PC-3 (cell line): ENCODE measurements around the gene KREMEN2. TPM values are rescaled to one million over a fixed set of nuclear protein-coding genes. Genes with fewer than 3 reads are reported as not detected.

Experiments
- ATAC-seq: fragments of 200-7000 bp; cut with Tn5 transposase; 2 replicates; pipeline ENCODE4 v1.9.1; 2020; ENCODE audit warnings: mild to moderate bottlenecking, moderate library complexity
- BruUV-seq: library from RNA; stranded (reverse); fragments of 400-500 nt; replicated peaks from 2 replicates; lab custom pipeline; 2021; lab: Mats Ljungman, UMichigan
- CTCF ChIA-PET: fragments of 300-600 bp; sonication (Branson Sonifier 250); formaldehyde crosslinking; loops from one replicate; lab custom pipeline; 2022; ENCODE audit warnings: antibody characterized with exemption; lab: Charles Lee
- POLR2A ChIA-PET: fragments of 300-600 bp; sonication (Branson Sonifier 250); formaldehyde crosslinking; loops from one replicate; lab custom pipeline; 2022; ENCODE audit warnings: antibody characterized with exemption; ENCODE audit not compliant: unreplicated experiment; lab: Charles Lee
- DNase-seq: peaks from one replicate; pipeline ENCODE4 v3.0.0-alpha.2; 2015
- H2AFZ ChIP-seq: fragments of 300-600 bp; sonication (generic); 2 replicates; pipeline ENCODE4 v1.6.0; 2016; ENCODE audit warnings: antibody characterized with exemption, low read length
- H3F3A ChIP-seq: fragments of 300-600 bp; sonication (generic); one replicate; pipeline ENCODE4 v1.6.0; 2017; ENCODE audit warnings: antibody characterized with exemption, low read length, control low read depth, mild to moderate bottlenecking; ENCODE audit not compliant: unreplicated experiment
- H3K27ac ChIP-seq: fragments of 300-600 bp; sonication (generic); 2 replicates; pipeline ENCODE4 v1.5.1; 2016; ENCODE audit warnings: mild to moderate bottlenecking, low read length
- H3K27me3 ChIP-seq: fragments of 300-600 bp; sonication (generic); 2 replicates; pipeline ENCODE4 v1.6.1; 2016; ENCODE audit warnings: low read length, mixed read lengths
- H3K36me3 ChIP-seq: fragments of 300-600 bp; sonication (generic); 2 replicates; pipeline ENCODE4 v1.6.1; 2016; ENCODE audit warnings: low read depth, mixed run types, low read length, mixed read lengths
- H3K4me1 ChIP-seq: fragments of 300-600 bp; sonication (generic); 2 replicates; pipeline ENCODE4 v1.5.1; 2016; ENCODE audit warnings: low read length; ENCODE audit not compliant: insufficient read depth
- H3K4me2 ChIP-seq: fragments of 300-600 bp; sonication (generic); 2 replicates; pipeline ENCODE4 v1.6.0; 2016; ENCODE audit warnings: low read length
- H3K4me3 ChIP-seq: fragments of 300-600 bp; sonication (generic); 2 replicates; pipeline ENCODE4 v1.5.1; 2016; ENCODE audit warnings: mild to moderate bottlenecking, low read length, mixed read lengths
- H3K79me2 ChIP-seq: fragments of 300-600 bp; sonication (generic); 2 replicates; pipeline ENCODE4 v1.6.1; 2017; ENCODE audit warnings: low read length, mixed read lengths
- H3K9ac ChIP-seq: fragments of 300-600 bp; sonication (generic); 2 replicates; pipeline ENCODE4 v1.6.0; 2016; ENCODE audit warnings: mild to moderate bottlenecking, low read length
- H3K9me2 ChIP-seq: fragments of 300-600 bp; sonication (generic); replicated peaks from 2 replicates; pipeline ENCODE4 v1.6.1; 2016; ENCODE audit warnings: mixed run types, low read length, mixed read lengths
- H3K9me3 ChIP-seq: fragments of 300-600 bp; sonication (generic); 2 replicates; pipeline ENCODE4 v1.6.1; 2016; ENCODE audit warnings: low read length, mixed read lengths
- H4K20me1 ChIP-seq: fragments of 300-600 bp; sonication (generic); 2 replicates; pipeline ENCODE4 v1.6.1; 2016; ENCODE audit warnings: low read length, mixed read lengths
- CTCF ChIP-seq: fragments of 300-600 bp; sonication (generic); conservative IDR thresholded peaks from 2 replicates; pipeline ENCODE4 v1.5.1; 2017; ENCODE audit warnings: antibody characterized with exemption, low read depth, mild to moderate bottlenecking, low read length
- EZH2 ChIP-seq: fragments of 300-600 bp; sonication (generic); IDR thresholded peaks from one replicate; pipeline ENCODE4 v1.6.1; 2017; ENCODE audit warnings: antibody characterized with exemption, mild to moderate bottlenecking, low read length; ENCODE audit not compliant: unreplicated experiment
- EZH2phosphoT487 ChIP-seq: fragments of 300-600 bp; sonication (generic); IDR thresholded peaks from 2 replicates; pipeline ENCODE4 v1.6.1; 2018; ENCODE audit warnings: mild to moderate bottlenecking, antibody characterized with exemption, low read length, borderline replicate concordance
- intact Hi-C: fragments of 100-400 bp; cut with micrococcal nuclease; formaldehyde crosslinking; loops from 2 replicates; pipeline ENCODE4 v1.9.0; 2023
- total RNA-seq: library from RNA; depleted of rRNA; stranded (reverse); fragments of >200 nt; gene quantifications from 2 replicates; pipeline ENCODE4 v1.2.3, GENCODE V29; 2014

The KREMEN2 gene
- total RNA-seq, 1 experiment from 2014 or later, result 3.6 TPM

- DNase-seq, result no peak
- Histone ChIP-seq H3K27me3 (no peaks in the 10 kb centered on the region), H3K4me3 (no peak overlapping the region), H3K36me3 (no peaks in the 10 kb centered on the region; the same call in 1 of the 2 replicates), H3K27ac (no peak overlapping the region), H3F3A (no peaks in the 10 kb centered on the region), H3K9me3 (no peaks in the 10 kb centered on the region), H2AFZ (no peak overlapping the region), H3K4me1 (no peaks in the 10 kb centered on the region), H4K20me1 (no peaks in the 10 kb centered on the region), H3K4me2 (no peak overlapping the region), H3K79me2 (no peaks in the 10 kb centered on the region), H3K9ac (no peak overlapping the region), H3K9me2 (no peaks in the 10 kb centered on the region)
- no peak for ATAC-seq
- TF ChIP-seq CTCF (no peak), EZH2 (no peak), EZH2phosphoT487 (no peak)
- intact Hi-C loops, result no loop called here
- CTCF ChIA-PET, result no interaction called here
- BruUV-seq, result no TSS peak
- POLR2A ChIA-PET, result no interaction called here
Observed at GRCh38 chr16:2936436-2937011, 27.6 kb upstream of the KREMEN2 start.

- no peaks in the 10 kb centered on the region for H3K79me2 ChIP-seq
- H3K9me3 ChIP-seq, result no peaks in the 10 kb centered on the region
- H3K27me3 ChIP-seq, result no peaks in the 10 kb centered on the region
- no peaks in the 10 kb centered on the region for H3K9me2 ChIP-seq
- CTCF ChIA-PET, result no interaction called here
- no peak overlapping the region for H3K4me2 ChIP-seq
- H3K9ac ChIP-seq, result no peak overlapping the region
- no peaks in the 10 kb centered on the region; the same call in 1 of the 2 replicates for H3K36me3 ChIP-seq
- no TSS peak for BruUV-seq
- ATAC-seq (no peak), DNase-seq (no peak)
- H3F3A ChIP-seq, result no peaks in the 10 kb centered on the region
- no peaks in the 10 kb centered on the region for H4K20me1 ChIP-seq
- intact Hi-C loops, result no loop called here
- TF ChIP-seq EZH2 (no peak), CTCF (no peak), EZH2phosphoT487 (no peak)
- no peak overlapping the region for H2AFZ ChIP-seq
- no peak overlapping the region for H3K27ac ChIP-seq
- H3K4me3 ChIP-seq, result no peak overlapping the region
- POLR2A ChIA-PET, result no interaction called here
- H3K4me1 ChIP-seq, result no peaks in the 10 kb centered on the region
Observed at GRCh38 chr16:2937170-2937569, 26.9 kb upstream of the KREMEN2 start.

- ChIA-PET POLR2A (no interaction called here), CTCF (no interaction called here)
- TF ChIP-seq CTCF (no peak), EZH2phosphoT487 (no peak), EZH2 (no peak)
- Histone ChIP-seq H3F3A (no peaks in the 10 kb centered on the region), H3K4me3 (no peak overlapping the region), H3K79me2 (no peaks in the 10 kb centered on the region), H3K27me3 (no peaks in the 10 kb centered on the region), H3K4me1 (no peaks in the 10 kb centered on the region), H3K36me3 (no peaks in the 10 kb centered on the region; the same call in 1 of the 2 replicates), H2AFZ (no peak overlapping the region), H3K27ac (no peak overlapping the region), H3K9ac (no peak overlapping the region), H4K20me1 (no peaks in the 10 kb centered on the region), H3K9me3 (no peaks in the 10 kb centered on the region), H3K9me2 (no peaks in the 10 kb centered on the region), H3K4me2 (no peak overlapping the region)
- BruUV-seq, result no TSS peak
- ATAC-seq (no peak), DNase-seq (no peak)
- intact Hi-C loops, result no loop called here
Observed at GRCh38 chr16:2938206-2938605, 25.9 kb upstream of the KREMEN2 start.
